ENCODE results near the gene PADI3.

Gene PADI3

DNA sequence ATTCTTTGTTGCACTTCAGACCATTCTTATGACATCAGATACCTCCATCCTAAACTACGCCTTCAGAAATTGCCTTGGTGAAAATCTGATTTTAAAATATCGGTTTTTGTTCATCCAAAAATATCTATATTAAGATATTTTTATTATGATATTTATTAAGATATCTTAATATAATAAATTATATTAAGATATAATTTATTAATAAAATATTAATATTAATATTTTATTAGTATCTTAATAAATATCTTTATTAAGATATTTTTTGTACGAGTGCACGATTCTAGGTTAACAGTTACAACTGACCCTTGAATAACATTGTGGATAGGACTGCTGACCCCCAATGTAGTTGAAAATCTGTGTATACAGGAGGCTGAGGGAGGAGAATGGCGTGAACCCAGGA, 80.0 kb downstream of the PADI3 start:
- no peak for TF ChIP-seq GATA3 (IDR thresholded peaks at IDR 0.05; ENCODE audit: low read depth, low read length)
- TF ChIP-seq GATA2 (IDR thresholded peaks at IDR 0.05; ENCODE audit: low read depth, low read length): no peak

- no peak for TF ChIP-seq GATA3 (IDR thresholded peaks at IDR 0.05; ENCODE audit: low read depth, low read length)
- no peak for TF ChIP-seq GATA2 (IDR thresholded peaks at IDR 0.05; ENCODE audit: low read depth, low read length)
Observed at GRCh38 chr1:17329610-17330009, 80.7 kb downstream of the PADI3 start.

DNA sequence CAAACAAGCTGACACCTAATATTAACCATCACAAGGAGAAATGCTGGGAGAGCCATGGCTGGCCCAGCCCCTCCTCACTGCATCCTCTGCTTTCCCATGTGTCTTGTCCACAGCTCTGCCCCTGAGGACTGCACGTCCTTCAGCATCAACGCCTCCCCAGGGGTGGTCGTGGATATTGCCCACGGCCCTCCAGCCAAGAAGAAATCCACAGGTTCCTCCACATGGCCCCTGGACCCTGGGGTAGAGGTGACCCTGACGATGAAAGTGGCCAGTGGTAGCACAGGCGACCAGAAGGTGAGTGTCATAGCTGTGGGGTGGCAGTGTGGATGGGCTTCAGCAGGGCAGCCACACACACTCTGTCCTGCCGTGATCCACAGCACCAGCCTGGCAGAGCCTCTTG, 82.0 kb downstream of the PADI3 start:
- no peak for TF ChIP-seq GATA2 (IDR thresholded peaks at IDR 0.05; ENCODE audit: low read depth, low read length)
- no peak for TF ChIP-seq GATA3 (IDR thresholded peaks at IDR 0.05; ENCODE audit: low read depth, low read length)

GRCh38 chr1:17333081-17333480, 84.2 kb downstream of the PADI3 start:
- TF ChIP-seq GATA3 (IDR thresholded peaks at IDR 0.05; ENCODE audit: low read depth, low read length) (no peak), GATA2 (IDR thresholded peaks at IDR 0.05; ENCODE audit: low read depth, low read length) (no peak)

All from SH-SY5Y (cell line).